Putamen (tissue), 1 donor: ENCODE results near the gene MARCHF11.

Source experiments
- DNase-seq: peaks from one replicate; pipeline ENCODE4 v3.0.0-alpha.2; 2016; ENCODE audit warnings: low spot score

Gene MARCHF11

GRCh38 chr5:16051246-16051755, 128.3 kb downstream of the MARCHF11 start:
- no peak for DNase-seq

- DNase-seq, result no peak
These were observed 129.2 kb downstream of the MARCHF11 start for GRCh38 chr5:16050414-16050813.

DNA sequence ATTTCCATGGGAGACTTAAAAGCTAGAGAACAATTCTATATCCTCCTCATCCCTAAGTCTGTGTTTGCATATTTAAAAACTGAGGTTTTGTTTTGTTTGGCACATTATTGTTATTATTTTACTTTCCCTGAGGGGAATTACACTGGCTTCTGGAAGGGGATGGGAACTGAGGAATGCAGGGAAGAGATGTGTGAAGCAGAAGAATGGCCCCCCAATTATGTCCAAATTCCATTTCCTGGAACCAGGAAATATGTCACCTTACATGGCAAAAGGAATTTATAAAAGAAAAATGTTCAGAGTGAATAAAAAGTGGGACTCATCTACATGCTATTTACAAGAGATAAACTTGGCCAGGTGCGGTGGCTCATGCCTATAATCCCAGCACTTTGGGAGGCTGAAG, 129.8 kb downstream of the MARCHF11 start:
- no peak for DNase-seq

DNA sequence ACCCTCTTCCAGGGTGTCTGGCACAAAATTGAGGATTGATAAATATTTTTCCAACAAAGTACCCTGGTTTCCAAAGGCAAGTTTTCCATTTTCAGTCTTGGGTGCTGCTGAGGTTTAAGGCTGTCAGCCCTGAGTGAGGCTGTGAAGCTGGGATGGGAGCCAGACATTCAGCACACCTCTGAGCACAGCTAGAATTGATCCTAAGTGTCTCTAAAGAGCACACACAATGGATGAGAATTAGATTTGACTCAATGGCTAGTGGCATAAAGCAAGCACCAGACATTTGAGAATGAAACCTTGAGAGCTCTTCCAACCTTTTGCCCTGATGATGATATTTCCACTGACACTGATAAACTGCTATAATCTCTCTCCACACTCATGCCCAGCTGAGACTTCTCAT, 131.5 kb downstream of the MARCHF11 start:
- no peak for DNase-seq

DNA sequence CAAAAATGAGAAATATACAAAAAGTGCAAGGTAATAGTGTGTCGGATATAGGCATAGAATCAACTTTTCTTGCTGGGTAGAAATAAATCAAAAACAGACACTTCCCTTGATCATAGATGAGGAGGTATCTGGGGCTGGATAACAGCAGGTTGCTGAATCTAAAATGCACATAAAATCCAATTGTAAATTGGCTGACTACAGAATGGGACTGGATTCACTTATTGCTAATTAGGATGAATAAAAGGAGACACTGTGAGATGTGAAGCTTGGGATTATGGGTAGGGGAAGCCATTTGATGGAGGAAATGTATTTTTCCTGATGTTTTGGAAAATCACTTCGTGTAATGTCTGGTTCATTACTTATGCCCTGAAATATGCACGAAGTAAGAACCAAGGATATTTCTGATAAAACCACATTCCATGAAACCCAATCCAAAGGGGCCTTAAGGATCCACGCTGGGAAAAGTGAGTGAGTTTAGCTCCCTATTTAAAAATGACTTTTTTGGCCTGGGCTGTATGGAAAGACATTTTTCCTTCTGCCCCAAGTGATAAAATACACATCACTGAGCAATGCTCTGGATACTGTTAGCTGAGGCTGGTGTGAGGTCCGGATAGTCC, 136.1 kb downstream of the MARCHF11 start:
- DNase-seq, result no peak

DNA sequence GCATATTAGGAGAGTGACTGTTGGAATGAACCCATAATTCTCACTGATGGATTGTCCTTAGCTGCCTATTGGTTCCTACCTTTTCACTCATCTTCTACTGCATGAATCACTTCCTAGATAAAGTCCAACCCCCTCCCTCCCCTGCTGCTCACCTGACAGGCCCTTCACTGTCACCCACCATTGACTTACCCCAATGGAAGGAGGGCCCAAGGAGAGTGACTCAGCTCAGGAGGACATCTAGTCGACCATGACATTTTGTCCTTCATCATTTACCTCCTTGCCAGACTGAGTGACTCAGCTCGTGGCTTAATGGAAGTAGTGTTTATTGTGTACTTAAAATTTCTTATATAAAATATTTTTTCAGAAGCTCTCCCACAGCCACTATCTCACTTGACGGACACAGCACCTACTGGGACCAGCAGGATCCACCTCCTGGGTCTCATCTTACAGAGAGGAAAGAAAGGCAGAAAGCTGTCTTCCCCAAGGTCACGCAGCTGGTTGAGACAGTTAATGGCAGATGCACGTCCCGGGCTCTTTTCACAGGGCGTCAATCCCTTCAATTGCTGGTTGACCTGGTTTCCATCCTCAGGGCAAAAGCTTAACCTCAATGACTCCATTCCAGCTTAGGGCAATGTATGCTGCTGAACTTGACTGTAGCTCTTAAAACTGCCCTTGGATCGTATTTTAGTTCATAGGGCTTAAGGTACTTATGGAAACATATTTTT, 142.3 kb downstream of the MARCHF11 start:
- no peak for DNase-seq

- DNase-seq, result no peak
These were observed 145.1 kb downstream of the MARCHF11 start for GRCh38 chr5:16034319-16035001.

GRCh38 chr5:16033187-16033925, 146.2 kb downstream of the MARCHF11 start:
- no peak for DNase-seq

DNA sequence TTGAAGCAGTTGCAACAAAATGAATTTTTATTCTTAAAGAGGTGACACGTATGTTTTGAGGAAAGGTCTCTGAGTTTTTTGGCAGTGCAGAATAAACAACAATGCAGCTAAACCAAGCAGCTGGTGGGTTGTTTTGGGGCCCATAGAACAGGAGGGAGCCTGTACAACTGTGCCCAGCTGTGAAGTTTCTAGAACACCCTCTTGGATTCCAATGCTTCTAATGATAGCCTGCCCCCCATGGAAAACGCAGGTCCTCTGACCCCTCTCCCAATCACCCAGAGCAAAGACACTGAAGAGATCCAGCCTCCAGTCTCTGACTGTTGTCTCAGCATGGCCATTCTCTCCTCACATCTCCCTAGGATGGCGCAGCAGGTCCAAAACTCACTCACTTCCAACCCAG, 150.9 kb downstream of the MARCHF11 start:
- no peak for DNase-seq

DNA sequence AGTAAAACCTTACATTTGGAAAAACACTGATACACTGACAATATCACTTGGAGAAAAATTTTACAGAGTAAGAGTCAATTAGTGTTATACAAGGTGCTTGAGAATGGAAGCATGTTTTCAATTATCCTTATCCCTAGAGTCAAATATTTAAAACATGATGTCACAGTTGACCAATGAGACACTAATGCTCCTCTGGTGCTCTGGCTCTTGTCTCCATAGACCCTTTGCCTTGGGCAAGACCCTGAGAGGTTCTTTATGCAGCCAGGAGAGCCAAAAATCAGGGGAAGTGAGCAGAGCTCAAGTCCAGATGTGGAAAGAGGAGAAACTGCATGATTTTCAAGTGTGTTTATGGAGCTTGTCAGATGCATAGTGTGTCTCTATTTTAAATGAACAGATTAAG, 153.9 kb downstream of the MARCHF11 start:
- DNase-seq, result no peak

- DNase-seq, result no peak
These were observed 160.6 kb downstream of the MARCHF11 start for GRCh38 chr5:16018970-16019369.

- DNase-seq, result no peak
These were observed 161.9 kb downstream of the MARCHF11 start for GRCh38 chr5:16017720-16018119.
